ENCODE measurements around the gene SLC25A41.

DNA sequence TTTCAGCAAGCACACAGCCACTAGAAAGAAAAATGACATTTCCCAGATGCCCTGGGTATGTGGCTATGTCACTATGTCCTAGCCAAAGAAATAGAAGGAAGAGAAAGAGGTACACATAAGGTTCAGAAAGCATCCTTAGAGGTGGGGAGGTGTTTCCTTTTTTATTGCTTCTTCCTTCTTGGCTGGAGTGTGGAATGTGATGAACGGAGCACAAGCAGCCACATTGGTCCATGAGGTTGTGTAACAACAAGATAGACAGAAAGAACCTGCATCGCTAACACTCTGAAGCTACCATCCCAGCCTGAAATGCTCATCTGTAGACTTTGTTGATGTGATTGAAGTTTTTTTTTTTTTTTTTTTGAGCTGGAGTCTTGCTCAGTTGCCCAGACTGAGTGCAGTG, 19.3 kb upstream of the SLC25A41 start:
- TF ChIP-seq POLR2AphosphoS5 (IDR thresholded peaks at IDR 0.05; ENCODE audit: low read depth, low read length), result no peak
- TF ChIP-seq, protein P1, sequence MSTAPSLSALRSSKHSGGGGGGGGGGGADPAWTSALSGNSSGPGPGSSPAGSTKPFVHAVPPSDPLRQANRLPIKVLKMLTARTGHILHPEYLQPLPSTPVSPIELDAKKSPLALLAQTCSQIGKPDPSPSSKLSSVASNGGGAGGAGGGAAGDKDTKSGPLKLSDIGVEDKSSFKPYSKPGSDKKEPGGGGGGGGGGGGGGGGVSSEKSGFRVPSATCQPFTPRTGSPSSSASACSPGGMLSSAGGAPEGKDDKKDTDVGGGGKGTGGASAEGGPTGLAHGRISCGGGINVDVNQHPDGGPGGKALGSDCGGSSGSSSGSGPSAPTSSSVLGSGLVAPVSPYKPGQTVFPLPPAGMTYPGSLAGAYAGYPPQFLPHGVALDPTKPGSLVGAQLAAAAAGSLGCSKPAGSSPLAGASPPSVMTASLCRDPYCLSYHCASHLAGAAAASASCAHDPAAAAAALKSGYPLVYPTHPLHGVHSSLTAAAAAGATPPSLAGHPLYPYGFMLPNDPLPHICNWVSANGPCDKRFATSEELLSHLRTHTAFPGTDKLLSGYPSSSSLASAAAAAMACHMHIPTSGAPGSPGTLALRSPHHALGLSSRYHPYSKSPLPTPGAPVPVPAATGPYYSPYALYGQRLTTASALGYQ (CRISPR knock-in tag; IDR thresholded peaks at IDR 0.05), result no peak
- TF ChIP-seq MAZ (IDR thresholded peaks at IDR 0.05; ENCODE audit: borderline replicate concordance, low read depth, low read length), result no peak
- no peak for TF ChIP-seq MAZ (CRISPR knock-in tag; IDR thresholded peaks at IDR 0.05; ENCODE audit: low read depth)
- TF ChIP-seq, protein P2, sequence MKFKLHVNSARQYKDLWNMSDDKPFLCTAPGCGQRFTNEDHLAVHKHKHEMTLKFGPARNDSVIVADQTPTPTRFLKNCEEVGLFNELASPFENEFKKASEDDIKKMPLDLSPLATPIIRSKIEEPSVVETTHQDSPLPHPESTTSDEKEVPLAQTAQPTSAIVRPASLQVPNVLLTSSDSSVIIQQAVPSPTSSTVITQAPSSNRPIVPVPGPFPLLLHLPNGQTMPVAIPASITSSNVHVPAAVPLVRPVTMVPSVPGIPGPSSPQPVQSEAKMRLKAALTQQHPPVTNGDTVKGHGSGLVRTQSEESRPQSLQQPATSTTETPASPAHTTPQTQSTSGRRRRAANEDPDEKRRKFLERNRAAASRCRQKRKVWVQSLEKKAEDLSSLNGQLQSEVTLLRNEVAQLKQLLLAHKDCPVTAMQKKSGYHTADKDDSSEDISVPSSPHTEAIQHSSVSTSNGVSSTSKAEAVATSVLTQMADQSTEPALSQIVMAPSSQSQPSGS (CRISPR knock-in tag; IDR thresholded peaks at IDR 0.05), result no peak
- TF ChIP-seq, protein P3, sequence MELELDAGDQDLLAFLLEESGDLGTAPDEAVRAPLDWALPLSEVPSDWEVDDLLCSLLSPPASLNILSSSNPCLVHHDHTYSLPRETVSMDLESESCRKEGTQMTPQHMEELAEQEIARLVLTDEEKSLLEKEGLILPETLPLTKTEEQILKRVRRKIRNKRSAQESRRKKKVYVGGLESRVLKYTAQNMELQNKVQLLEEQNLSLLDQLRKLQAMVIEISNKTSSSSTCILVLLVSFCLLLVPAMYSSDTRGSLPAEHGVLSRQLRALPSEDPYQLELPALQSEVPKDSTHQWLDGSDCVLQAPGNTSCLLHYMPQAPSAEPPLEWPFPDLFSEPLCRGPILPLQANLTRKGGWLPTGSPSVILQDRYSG (CRISPR knock-in tag; IDR thresholded peaks at IDR 0.05), result no peak
- no peak for TF ChIP-seq POLR2A (IDR thresholded peaks at IDR 0.05; ENCODE audit: insufficient read depth in 1 of 2, low read depth in 2 of 2, low read length in 2 of 2)
- no peak for TF ChIP-seq FOXK2 (IDR thresholded peaks at IDR 0.05)
- TF ChIP-seq BHLHE40 (IDR thresholded peaks at IDR 0.05; ENCODE audit: low read length), result no peak
- no peak for TF ChIP-seq SRSF9 (IDR thresholded peaks at IDR 0.05; ENCODE audit: borderline replicate concordance, insufficient read depth, low read depth, low read length, poor library complexity, severe bottlenecking)
- TF ChIP-seq, protein P4, sequence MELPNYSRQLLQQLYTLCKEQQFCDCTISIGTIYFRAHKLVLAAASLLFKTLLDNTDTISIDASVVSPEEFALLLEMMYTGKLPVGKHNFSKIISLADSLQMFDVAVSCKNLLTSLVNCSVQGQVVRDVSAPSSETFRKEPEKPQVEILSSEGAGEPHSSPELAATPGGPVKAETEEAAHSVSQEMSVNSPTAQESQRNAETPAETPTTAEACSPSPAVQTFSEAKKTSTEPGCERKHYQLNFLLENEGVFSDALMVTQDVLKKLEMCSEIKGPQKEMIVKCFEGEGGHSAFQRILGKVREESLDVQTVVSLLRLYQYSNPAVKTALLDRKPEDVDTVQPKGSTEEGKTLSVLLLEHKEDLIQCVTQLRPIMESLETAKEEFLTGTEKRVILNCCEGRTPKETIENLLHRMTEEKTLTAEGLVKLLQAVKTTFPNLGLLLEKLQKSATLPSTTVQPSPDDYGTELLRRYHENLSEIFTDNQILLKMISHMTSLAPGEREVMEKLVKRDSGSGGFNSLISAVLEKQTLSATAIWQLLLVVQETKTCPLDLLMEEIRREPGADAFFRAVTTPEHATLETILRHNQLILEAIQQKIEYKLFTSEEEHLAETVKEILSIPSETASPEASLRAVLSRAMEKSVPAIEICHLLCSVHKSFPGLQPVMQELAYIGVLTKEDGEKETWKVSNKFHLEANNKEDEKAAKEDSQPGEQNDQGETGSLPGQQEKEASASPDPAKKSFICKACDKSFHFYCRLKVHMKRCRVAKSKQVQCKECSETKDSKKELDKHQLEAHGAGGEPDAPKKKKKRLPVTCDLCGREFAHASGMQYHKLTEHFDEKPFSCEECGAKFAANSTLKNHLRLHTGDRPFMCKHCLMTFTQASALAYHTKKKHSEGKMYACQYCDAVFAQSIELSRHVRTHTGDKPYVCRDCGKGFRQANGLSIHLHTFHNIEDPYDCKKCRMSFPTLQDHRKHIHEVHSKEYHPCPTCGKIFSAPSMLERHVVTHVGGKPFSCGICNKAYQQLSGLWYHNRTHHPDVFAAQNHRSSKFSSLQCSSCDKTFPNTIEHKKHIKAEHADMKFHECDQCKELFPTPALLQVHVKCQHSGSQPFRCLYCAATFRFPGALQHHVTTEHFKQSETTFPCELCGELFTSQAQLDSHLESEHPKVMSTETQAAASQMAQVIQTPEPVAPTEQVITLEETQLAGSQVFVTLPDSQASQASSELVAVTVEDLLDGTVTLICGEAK (IDR thresholded peaks at IDR 0.05), result no peak
- TF ChIP-seq, protein P4 (CRISPR knock-in tag; IDR thresholded peaks at IDR 0.05), result no peak
- TF ChIP-seq, protein P5, sequence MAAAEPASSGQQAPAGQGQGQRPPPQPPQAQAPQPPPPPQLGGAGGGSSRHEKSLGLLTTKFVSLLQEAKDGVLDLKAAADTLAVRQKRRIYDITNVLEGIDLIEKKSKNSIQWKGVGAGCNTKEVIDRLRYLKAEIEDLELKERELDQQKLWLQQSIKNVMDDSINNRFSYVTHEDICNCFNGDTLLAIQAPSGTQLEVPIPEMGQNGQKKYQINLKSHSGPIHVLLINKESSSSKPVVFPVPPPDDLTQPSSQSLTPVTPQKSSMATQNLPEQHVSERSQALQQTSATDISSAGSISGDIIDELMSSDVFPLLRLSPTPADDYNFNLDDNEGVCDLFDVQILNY (CRISPR knock-in tag; conservative IDR thresholded peaks at IDR 0.05), result no peak

Data from HepG2 (cell line).